Peyer's patch (tissue), 4 donors: ENCODE measurements around the gene RIPOR1.

Experiments used
- CTCF ChIP-seq, 6 experiments: fragments of 450-650 bp in 4 of 6; fragments of 200-600 bp in 2 of 6; sonication (generic) in 1 of 6; IDR thresholded peaks; one replicate each; pipeline ENCODE4 v1.5.1; 2017 to 2019; ENCODE audit warnings: antibody characterized with exemption in 6 of 6, mild to moderate bottlenecking in 3 of 6, moderate library complexity in 1 of 6
- POLR2A ChIP-seq, 2 donors: fragments of 450-650 bp; IDR thresholded peaks; one replicate each; pipeline ENCODE4 v1.5.1; 2017; ENCODE audit warnings: antibody characterized with exemption in 2 of 2, mild to moderate bottlenecking in 2 of 2, moderate library complexity in 2 of 2

DNA sequence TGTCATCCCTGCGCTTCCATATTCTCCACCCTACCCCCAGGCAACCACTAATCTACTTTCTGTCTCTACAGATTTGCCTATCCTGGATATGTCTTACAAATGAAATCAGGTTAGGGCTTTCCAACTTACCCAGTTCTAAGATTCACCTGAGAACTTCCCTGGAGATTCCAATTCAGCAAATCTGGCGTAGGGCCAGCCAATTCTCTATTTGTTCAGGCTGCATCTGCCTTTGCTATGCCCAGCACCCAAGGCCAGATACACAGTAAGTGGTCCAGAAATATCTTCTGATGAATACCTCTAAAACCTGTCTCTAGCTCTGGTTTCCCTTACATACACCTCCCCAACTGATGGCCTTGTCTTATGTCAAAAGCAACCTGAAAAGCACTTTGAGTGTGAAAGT is 23.3 kb downstream of the RIPOR1 start:
- no peak for TF ChIP-seq POLR2A (IDR thresholded peaks at IDR 0.05)
- TF ChIP-seq CTCF (IDR thresholded peaks at IDR 0.05), result no peak
